GM12801 (cell line): ENCODE results near the gene NSG1.

ENCODE experiments used
- CTCF ChIP-seq: IDR thresholded peaks from one replicate; pipeline ENCODE4 v1.5.1; 2011; ENCODE audit warnings: control low read depth; ENCODE audit not compliant: insufficient read length; ENCODE audit errors: extremely low read depth

The NSG1 gene

GRCh38 chr4:4416981-4417380 is 30.1 kb downstream of the NSG1 start:
- no peak for TF ChIP-seq CTCF

DNA sequence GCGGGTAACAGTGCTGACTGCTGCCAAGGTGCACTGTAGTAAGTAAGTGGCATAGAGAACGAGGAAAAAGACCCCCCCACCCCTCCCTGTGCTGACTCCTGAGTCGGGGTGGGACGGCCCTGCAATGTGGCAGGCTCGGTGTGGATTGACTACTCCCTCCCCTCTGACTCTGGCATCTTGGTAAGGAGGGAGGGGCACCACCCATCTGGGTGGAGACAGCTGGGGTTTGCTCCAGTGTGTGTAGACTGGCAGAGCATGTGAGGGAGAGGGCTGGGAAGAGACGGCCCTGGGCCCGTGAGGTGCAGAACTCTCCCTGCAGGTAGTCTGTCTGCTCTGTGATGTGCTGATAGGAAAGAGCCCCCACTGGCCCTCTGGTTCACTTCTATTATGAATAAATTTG is 31.0 kb downstream of the NSG1 start:
- no peak for TF ChIP-seq CTCF

- no peak for TF ChIP-seq CTCF
These were observed 31.9 kb downstream of the NSG1 start for GRCh38 chr4:4418676-4419390.

GRCh38 chr4:4419896-4420295 is 33.0 kb downstream of the NSG1 start:
- TF ChIP-seq CTCF = no peak

DNA sequence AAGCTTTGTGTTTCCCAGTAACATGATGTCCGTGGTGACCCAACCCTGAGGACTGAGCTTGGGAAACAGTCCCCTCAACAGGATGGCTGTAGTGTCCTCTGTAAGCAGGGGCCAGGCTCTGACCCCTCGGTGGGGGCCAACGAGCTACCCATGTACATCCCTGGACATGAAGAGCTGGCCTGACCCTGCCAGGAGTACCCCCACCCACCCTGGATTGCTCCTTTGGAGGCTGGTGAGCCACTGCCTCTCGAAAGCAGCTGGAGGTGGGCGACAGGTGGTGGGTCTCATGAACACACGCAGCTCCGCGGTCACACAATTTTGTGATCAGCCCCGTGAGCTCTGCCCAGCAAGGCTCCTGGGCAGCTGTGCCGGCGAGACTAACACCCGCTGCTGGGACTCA is 33.5 kb downstream of the NSG1 start:
- TF ChIP-seq CTCF = no peak

GRCh38 chr4:4421356-4421755 is 34.5 kb downstream of the NSG1 start:
- no peak for TF ChIP-seq CTCF

- TF ChIP-seq CTCF = no peak
These were observed 36.1 kb downstream of the NSG1 start for GRCh38 chr4:4422856-4423499.
